Astrocyte of the spinal cord (primary cell): Measurements from ENCODE around the gene KDM6A.
"Not testable (repeated sequence)": the region's sequence is repeated elsewhere in the genome, so short reads cannot be mapped to it uniquely, and the experiment has no call there.

Source experiments
- DNase-seq: peaks from one replicate; pipeline ENCODE4 v3.0.0; 2011; ENCODE audit warnings: low read depth, low spot score
- H3K4me3 ChIP-seq: 2 replicates; pipeline ENCODE4 v1.5.1; 2011; ENCODE audit warnings: low read depth, mild to moderate bottlenecking, low read length, moderate library complexity
- in situ Hi-C: cut with HindIII; loops from 2 replicates; pipeline ENCODE4 v1.10.0; 2017; ENCODE audit warnings: low sequenced_read_pairs
- TF ChIP-seq, protein P1 (sequence below): IDR thresholded peaks from 2 replicates; pipeline ENCODE4 v1.5.1; 2012; ENCODE audit warnings: low read depth, mild to moderate bottlenecking, low read length, inconsistent platforms

The KDM6A gene

DNA sequence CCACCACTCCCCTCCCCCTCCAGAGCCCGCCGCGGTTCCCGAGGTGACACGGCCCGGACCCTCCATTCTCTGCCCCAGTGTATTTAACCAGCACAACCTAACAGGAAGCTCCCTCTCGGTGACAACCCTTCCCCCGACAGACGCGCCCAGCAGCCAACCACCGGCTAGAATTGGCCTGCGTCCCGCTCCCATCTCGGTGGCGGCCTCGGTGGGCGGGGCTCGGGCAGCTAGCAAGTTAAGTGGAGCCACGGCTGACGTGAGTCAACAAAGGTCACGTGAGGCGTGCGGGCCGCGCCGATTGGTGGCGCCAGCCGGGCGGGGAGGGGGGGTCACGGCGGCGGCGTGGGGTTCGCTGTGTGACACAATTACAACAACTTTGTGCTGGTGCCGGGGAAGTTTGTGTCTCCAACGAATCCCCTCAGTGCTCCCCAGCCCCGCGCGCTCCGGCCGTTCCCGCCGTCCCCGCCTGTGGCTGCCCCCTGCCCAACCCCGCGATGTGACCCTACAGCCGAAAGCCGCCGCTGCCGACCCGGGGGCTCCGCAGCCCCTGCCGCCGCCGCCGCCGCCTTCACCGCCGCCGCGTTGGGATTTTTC lies at the start of gene KDM6A:
TSS of gene KDM6A (plus strand) at position 368 of the 594 bp plus-strand sequence. CDS start 364 bp downstream, outside the sequence.
- peak; percentile 99 for DNase-seq
- in situ Hi-C loops = no loop called here
- peak within 1 kb of the TSS; percentile 93 for H3K4me3 ChIP-seq
- TF ChIP-seq, protein P1, sequence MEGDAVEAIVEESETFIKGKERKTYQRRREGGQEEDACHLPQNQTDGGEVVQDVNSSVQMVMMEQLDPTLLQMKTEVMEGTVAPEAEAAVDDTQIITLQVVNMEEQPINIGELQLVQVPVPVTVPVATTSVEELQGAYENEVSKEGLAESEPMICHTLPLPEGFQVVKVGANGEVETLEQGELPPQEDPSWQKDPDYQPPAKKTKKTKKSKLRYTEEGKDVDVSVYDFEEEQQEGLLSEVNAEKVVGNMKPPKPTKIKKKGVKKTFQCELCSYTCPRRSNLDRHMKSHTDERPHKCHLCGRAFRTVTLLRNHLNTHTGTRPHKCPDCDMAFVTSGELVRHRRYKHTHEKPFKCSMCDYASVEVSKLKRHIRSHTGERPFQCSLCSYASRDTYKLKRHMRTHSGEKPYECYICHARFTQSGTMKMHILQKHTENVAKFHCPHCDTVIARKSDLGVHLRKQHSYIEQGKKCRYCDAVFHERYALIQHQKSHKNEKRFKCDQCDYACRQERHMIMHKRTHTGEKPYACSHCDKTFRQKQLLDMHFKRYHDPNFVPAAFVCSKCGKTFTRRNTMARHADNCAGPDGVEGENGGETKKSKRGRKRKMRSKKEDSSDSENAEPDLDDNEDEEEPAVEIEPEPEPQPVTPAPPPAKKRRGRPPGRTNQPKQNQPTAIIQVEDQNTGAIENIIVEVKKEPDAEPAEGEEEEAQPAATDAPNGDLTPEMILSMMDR = no peak

DNA sequence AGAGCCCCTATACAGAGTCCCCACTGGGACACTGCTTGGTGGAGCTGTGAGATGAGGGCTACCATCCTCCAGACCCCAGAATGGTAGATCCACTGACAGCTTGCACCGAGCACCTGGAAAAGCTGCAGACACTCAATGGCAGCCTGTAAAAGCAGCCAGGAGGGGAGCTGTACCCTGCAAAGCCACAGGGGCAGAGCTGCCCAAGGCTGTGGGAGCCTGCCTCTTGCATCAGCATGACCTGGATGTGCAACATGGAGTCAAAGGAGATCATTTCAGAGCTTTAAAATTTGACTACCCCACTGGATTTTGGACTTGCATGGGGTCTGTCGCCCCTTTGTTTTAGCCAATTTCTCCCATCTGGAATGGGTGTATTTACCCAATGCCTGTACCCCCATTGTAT lies 49.8 kb upstream of the KDM6A start:
- DNase-seq, H3K4me3 ChIP-seq, in situ Hi-C loops: not testable (repeated sequence)

DNA sequence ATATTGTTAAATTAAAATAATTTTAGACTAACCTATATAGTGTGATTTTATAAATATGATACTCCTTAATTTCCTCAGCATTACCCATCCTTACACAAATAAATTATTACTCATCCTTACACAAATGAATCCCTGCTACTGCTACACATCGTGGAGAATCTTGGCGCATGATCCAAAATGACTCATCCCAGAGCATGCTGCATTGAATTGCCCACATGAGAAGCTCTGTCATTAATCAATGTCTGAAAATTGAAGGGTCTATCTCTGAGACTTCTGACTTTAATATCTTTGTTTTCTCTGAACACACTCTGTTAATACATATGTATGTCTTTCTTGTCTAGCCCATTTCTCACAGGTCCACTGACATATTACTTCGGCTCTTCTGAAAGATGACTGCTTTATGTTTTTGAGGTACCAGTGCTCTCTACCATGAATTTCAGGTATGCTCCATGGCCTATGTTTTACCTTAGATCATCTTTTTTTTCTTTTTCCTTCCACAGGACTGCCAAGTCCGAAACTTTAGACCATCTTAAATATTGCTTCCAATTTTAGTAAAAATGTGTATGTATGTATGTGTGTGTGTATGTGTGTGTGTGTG lies 44.9 kb upstream of the KDM6A start:
- in situ Hi-C loops = no loop called here
- peak; percentile 78 for DNase-seq
- TF ChIP-seq, protein P1 = no peak
- H3K4me3 ChIP-seq = no peak overlapping the region

DNA sequence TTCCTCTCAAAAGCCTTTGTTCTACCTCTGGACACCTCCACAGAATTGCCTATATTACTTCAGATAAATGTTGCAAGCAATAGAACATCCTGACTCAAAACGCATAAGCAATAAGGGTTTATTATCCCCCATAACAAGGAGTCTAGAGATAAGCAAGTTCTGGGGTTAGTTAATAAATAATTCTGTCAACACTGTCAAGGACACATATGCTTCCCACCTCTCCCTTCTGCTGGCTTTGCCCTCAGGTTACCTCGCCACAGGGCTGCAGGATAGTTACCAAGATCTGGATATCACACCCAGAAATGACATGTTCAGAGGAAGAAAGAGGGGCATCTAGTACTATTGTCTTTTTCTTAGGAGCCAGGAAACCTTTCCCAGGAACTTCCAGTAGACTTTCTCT lies 43.2 kb upstream of the KDM6A start:
- DNase-seq = no peak
- in situ Hi-C loops = no loop called here
- H3K4me3 ChIP-seq = no peak overlapping the region
- TF ChIP-seq, protein P1 = no peak

DNA sequence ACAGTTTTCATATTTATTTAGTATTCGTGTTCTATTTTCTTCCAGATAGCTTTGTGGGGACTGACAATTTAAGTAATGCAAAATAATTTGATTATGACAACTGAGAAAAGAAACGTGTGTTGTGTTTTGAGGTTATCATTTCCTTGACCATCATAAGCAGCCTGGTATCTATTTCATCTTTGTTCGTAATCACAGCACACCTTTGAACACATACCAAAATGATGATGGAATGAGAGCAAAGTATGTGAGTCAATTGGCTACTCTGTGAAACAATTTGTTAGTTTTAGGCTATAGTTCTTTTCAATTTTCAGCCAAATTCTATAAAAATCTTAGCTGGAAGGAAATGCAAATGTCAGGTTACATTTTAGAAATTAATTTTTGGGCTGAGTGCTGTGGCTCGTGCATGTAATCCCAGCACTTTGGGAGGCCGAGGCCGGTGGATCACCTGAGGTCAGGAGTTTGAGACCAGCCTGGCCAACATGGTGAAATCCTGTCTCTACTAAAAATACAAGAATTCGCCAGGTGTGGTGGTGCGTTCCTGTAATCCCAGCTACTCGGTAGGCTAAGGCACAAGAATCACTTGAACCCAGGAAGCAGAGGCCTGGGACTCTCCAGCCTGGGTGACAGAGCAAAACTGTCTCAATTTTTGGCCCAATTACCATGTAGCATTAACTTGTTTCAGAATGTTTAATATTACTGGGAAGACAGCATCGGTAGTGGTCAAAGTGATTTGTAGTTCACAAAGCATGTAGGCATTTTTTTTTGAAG lies 30.3 kb upstream of the KDM6A start:
- TF ChIP-seq, protein P1 = no peak
- no peak overlapping the region for H3K4me3 ChIP-seq
- no peak for DNase-seq
- in situ Hi-C loops = no loop called here

DNA sequence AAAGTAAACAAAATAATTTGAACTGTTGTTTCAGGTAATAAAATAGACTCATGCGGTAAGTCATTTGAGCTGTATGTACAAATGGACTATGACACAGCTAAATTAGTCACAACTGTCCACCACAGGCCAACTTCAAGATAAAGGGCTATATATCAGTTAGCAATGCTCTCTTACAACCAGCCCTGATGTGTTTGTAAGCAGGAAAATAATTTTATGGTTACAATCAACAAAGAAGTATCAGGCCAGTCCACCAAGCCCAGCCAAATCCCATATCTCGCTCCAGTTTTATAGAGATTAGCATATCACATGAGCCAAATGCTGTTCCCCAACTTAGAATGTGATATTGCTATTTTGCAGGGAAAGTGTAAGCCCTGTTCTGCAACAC lies 29.7 kb upstream of the KDM6A start:
- TF ChIP-seq, protein P1 = no peak

DNA sequence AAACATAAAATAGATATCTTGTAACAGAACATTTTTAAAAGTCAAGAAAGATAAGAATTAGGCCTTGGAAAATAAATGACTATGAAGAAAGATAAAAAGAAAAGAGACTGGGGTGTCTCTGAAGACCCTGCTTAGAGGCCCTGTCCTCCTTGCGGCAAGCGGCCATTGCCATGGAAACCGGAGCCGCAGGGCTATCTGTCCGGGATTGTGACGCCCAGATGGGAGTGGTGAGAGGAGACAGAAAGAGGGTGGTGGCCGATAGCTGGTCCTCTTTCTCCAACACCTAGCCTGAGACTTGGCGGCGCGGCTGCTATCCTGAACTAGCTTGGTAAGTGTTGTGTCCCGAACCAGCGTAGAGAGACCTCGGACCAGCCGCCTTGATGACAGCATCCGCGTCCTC lies 29.2 kb upstream of the KDM6A start, which contains the start of gene DUSP21:
TSS of gene DUSP21 (plus strand) at position 269 of the 400 bp plus-strand sequence. CDS start at position 381, 112 bp downstream.
- in situ Hi-C loops = no loop called here
- DNase-seq = no peak
- TF ChIP-seq, protein P1 = no peak
- no peak within 1 kb of the TSS for H3K4me3 ChIP-seq

More for the DNA sequence above, 29.7 kb upstream of the KDM6A start:
- DNase-seq = no peak
- H3K4me3 ChIP-seq = no peak overlapping the region
- in situ Hi-C loops = no loop called here
